IPS-NIHi11 (cell line): ENCODE data around the gene PLEKHG3.
A peak's percentile ranks its signal among the peaks of the same experiment; 100 is the strongest.
"Not testable (repeated sequence)": the region's sequence is repeated elsewhere in the genome, so short reads cannot be mapped to it uniquely, and the experiment has no call there.

ENCODE experiments used
- DNase-seq: peaks from one replicate; pipeline ENCODE4 v3.0.0; 2012; ENCODE audit warnings: mixed read lengths, low spot score

Gene PLEKHG3

GRCh38 chr14:64704143-64704742 lies at the start of gene PLEKHG3:
PLEKHG3 (plus strand) TSS chr14:64704424; CDS start chr14:64727632, 23,208 bp downstream.
- peak; percentile 80 for DNase-seq

GRCh38 chr14:64654901-64655300 lies 49.3 kb upstream of the PLEKHG3 start:
- DNase-seq = no peak

GRCh38 chr14:64656986-64657385 lies 47.2 kb upstream of the PLEKHG3 start:
- DNase-seq = no peak

DNA sequence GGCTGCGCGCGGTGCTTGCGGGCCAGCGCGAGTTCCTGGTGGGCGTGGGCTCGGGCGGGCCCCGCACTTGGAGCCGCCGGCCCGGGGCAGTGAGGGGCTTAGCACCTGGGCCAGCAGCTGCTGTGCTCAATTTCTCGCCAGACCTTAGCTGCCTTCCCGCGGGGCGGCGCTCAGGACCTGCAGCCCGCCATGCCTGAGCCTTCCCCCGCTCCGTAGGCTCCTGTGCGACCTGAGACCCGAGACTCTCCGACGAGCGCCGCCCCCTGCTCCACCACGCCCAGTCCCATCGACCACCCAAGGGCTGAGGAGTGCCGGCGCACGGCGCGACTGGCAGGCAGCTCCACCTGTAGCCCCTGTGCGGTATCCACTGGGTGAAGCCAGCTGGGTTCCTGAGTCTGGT lies 46.0 kb upstream of the PLEKHG3 start:
- DNase-seq = no peak

DNA sequence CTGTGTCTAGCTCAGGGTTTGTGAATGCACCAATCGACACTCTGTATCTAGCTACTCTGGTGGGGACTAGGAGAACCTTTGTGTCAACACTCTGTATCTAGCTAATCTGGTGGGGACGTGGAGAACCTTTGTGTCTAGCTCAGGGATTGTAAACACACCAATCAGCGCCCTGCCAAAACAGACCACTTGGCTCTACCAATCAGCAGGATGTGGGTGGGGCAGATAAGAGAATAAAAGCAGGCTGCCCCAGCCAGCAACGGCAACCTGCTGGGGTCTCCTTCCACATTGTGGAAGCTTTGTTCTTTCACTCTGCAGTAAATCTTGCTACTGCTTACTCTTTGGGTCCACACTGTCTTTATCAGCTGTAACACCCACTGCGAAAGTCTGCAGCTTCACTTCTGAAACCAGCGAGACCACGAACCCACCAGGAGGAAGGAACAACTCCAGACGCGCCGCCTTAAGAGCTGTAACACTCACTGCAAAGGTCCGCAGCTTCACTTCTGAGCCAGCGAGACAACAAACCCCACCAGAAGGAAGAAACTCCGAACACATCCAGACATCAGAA lies 45.4 kb upstream of the PLEKHG3 start:
- DNase-seq = not testable (repeated sequence)

GRCh38 chr14:64659366-64659765 lies 44.9 kb upstream of the PLEKHG3 start:
- no peak for DNase-seq

DNA sequence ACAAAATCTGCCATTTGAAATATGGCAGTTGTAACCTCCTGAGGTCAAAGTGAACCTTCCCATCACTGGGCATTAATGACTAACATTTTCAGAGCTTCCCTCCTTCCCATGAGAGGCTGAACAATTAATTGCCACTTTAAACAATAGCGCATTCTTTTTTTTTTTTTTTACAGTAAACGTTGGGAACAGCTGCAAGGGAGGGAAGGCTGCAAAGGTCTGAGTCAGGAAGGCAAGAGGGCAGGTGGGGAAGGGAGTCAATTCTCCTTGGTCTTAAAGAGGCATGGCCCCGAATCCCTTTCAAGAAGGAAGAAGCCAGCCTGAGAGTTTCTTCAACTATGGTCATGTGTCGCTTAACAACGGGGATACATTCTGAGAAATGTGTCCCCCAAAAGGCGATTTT lies 41.0 kb upstream of the PLEKHG3 start:
- no peak for DNase-seq

DNA sequence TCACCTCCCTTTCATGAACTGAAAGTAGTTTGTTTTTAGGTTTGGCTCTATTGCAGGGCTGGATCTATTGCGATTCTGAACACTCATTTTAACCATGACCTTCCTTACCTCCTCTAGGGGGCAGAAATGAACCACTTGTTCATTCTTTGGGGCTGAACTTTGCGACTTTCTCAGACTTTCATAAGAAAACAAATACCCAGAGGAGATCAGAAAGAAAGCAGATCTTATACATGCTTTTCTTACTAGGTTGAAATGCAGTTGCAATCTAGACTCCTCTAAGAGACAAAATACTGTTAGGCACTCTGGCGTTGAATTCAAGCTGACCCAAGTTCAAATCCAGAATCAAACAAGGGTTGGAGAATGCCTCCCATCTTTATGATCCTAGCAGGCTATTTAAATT lies 32.6 kb upstream of the PLEKHG3 start:
- DNase-seq = peak; percentile 60

DNA sequence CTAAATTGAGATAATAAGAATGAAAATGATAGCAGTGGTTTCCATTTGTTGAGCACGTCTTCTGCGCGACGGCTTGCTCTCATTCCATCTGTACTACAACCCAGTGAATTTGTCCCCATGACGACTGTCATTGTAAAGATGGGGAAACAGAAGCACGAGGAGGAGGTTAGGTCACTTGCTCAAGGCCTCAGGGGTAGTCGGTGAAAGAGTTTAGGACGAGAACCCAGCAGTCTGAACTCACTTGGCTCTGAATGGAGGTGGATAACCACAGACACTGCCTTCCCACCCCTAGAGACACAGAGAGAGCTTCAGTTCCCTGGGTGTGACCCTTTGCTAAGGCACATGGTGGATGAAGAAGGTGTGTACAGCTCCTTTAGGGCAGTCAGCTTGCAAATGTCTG lies 30.9 kb upstream of the PLEKHG3 start:
- no peak for DNase-seq

- no peak for DNase-seq
These were observed 30.5 kb upstream of the PLEKHG3 start for GRCh38 chr14:64673748-64674147.

DNA sequence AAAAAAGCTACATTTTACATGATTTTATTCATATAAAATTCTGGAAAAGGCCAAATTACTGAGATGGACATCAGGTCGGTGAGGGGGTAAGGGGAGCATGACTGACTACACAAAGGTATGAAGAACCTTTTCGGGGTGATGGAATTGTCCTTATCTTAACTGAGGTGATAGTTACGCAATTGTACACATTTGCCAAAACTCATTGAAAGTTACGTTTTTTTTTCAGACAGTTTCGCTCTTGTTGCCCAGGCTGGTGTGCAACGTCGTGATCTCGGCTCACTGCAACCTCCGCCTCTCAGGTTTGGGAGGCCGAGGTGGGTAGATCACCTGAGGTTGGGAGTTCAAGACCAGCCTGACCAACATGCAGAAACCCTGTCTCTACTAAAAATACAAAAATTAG lies 29.4 kb upstream of the PLEKHG3 start:
- no peak for DNase-seq

DNA sequence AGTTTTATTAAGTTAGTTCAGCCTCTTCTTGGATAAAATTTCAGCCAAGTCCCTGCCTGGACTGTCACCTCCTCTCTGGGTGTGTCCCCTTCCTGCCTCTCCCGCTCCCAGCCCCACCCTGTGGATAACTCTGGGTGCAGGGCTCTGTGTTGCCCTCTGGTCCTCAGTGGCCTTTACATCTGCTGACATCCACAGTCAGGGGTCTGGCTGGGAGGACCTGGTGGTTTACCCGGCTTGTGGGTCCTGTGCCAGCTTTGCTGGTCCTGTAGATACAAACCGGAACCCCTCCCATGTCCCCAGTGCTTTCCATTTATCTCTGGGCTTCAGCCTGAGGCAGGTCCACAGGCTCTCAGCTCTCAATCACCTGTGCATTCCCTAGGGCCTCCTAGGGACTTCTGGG lies 28.9 kb upstream of the PLEKHG3 start:
- DNase-seq = no peak

GRCh38 chr14:64676410-64677008 lies 27.7 kb upstream of the PLEKHG3 start:
- DNase-seq = no peak

DNA sequence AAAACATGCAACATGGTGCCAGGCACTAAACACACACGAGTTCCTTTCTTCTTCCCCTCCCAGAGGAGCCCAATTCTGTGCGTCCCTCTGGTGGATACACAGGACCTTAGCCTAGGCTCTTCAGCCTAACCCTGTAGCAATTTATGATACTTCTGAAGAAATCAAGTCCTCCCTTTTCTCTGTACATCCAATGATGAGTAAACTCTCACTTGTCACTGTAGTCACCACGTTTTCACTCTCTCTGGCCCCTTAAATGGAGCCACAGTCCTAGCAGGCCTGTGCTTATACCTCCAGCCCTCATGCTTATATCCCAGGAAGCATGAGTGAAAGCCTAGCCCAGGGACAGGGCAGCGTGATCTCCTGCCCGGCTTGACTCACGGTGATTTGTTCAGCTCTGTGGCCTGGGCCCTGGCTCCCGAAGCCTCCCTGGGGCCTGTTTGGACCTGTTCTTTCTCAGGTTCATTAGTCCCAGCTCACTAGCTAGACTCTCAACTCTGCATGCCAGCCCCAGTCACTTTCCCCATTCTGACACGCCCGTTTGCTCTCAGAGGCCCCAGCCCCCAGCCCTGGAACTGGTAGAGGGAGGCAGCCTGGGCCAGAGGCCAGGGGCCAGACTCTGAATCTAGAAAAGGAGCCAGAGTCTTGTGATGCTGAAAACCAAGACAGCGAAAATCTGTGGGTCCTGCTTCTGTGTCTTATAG lies 24.1 kb upstream of the PLEKHG3 start:
- DNase-seq = no peak

DNA sequence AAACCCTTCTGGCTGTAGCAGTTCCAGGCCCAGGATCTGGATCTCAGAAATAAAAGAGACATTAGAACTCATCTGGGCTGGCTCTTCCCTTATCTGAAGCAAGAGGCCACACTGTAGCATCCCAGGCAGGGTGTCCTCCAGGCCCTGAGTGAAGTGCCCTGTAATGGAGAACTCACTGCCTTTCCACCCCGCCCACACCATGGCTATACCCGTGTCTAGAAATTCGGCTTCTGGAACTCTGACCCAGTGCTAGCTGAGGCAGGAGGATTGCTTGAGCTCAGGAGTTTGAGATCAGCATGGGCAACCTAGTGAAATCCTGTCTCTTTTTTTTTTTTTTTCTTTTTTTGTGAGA lies 23.5 kb upstream of the PLEKHG3 start:
- no peak for DNase-seq

GRCh38 chr14:64681796-64682710 lies 22.2 kb upstream of the PLEKHG3 start:
- DNase-seq = no peak

GRCh38 chr14:64682843-64683242 lies 21.4 kb upstream of the PLEKHG3 start:
- no peak for DNase-seq

GRCh38 chr14:64683264-64683663 lies 21.0 kb upstream of the PLEKHG3 start:
- no peak for DNase-seq

- no peak for DNase-seq
These were observed 20.1 kb upstream of the PLEKHG3 start for GRCh38 chr14:64684091-64684490.

- no peak for DNase-seq
These were observed 18.6 kb upstream of the PLEKHG3 start for GRCh38 chr14:64685371-64686281.

DNA sequence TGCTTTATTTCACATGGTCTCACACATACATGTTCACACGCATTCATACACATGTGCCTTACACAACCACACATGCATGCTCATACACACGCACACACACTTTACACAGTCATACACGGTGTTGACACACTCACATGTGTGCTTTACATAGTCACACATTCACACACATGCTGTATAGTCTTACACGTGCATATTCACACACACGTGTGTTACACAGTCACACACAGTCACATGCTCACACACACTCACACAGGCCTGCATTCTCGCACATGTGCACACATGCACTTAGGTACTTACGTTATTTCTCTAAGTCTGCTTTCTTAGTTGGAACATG lies 18.0 kb upstream of the PLEKHG3 start:
- DNase-seq = no peak
